Epithelial cell of prostate (primary cell): ENCODE measurements around the gene UBE2L3.

Source experiments
- DNase-seq: peaks from one replicate; pipeline ENCODE4 v3.0.0-alpha.2; 2011; ENCODE audit warnings: low read depth, low spot score
- H3K27ac ChIP-seq: fragments of 450-650 bp; 2 replicates; pipeline ENCODE4 v1.5.1; 2017; ENCODE audit warnings: mild to moderate bottlenecking

Gene UBE2L3

GRCh38 chr22:21665047-21665851, 97.7 kb downstream of the UBE2L3 start:
- DNase-seq: no peak
- peak overlapping the region; percentile 89 for H3K27ac ChIP-seq

- peak overlapping the region; percentile 89 for H3K27ac ChIP-seq
- DNase-seq: no peak
These were observed 99.3 kb downstream of the UBE2L3 start for GRCh38 chr22:21666786-21667185.

- DNase-seq: no peak
- H3K27ac ChIP-seq: peak overlapping the region; percentile 15
These were observed 101.5 kb downstream of the UBE2L3 start for GRCh38 chr22:21669026-21669425.

- DNase-seq: no peak
- H3K27ac ChIP-seq: no peak overlapping the region
These were observed 104.7 kb downstream of the UBE2L3 start for GRCh38 chr22:21672107-21672629.
